SK-N-SH (cell line): ENCODE results near the gene KRT81. TPM values are rescaled to one million over a fixed set of nuclear protein-coding genes. Genes with fewer than 3 reads are reported as not detected.

Source experiments
- CTCF ChIA-PET: fragments of 300-600, 350-600 bp; formaldehyde crosslinking; extraction: SDS; loops from one replicate; lab custom pipeline; 2021; lab: Yijun Ruan, JAX
- POLR2A ChIA-PET: fragments of 350-600 bp; sonication (Branson Sonifier 250); formaldehyde crosslinking; extraction: SDS; loops from one replicate; lab custom pipeline; 2020; ENCODE audit warnings: antibody characterized with exemption, inconsistent platforms; lab: Yijun Ruan, JAX
- DNase-seq: peaks from one replicate; pipeline ENCODE4 v3.0.0; 2012
- H2AFZ ChIP-seq: fragments of 200-600 bp; sonication (generic); 2 replicates; pipeline ENCODE4 v1.8.1; 2016; ENCODE audit warnings: antibody characterized with exemption, mild to moderate bottlenecking, low read depth
- H3F3A ChIP-seq: fragments of 200-600 bp; sonication (generic); replicated peaks from 2 replicates; pipeline ENCODE3; 2016; ENCODE audit warnings: antibody characterized with exemption, mild to moderate bottlenecking; ENCODE audit not compliant: insufficient read depth
- H3K27ac ChIP-seq, 2 experiments: fragments of 200-500 bp in 1 of 2; fragments of 200-600 bp in 1 of 2; sonication (Bioruptor generic) in 1 of 2; sonication (generic), shearing (Covaris generic) in 1 of 2; 2 replicates each; pipeline versions ENCODE4 v1.5.1 to v1.6.1; 2014 to 2016; ENCODE audit warnings: low read depth in 2 of 2, inconsistent platforms in 1 of 2, low read length in 1 of 2, mild to moderate bottlenecking in 1 of 2, mixed read lengths in 1 of 2
- H3K27me3 ChIP-seq: fragments of 200-600 bp; sonication (generic), shearing (Covaris generic); 2 replicates; pipeline ENCODE4 v1.6.1; 2016; ENCODE audit warnings: mixed run types; ENCODE audit not compliant: insufficient read depth
- H3K36me3 ChIP-seq, 2 experiments: fragments of 200-500 bp in 1 of 2; fragments of 200-600 bp in 1 of 2; sonication (Bioruptor generic) in 1 of 2; sonication (generic) in 1 of 2; replicated peaks in 1 of 2; 2 replicates each; pipeline versions ENCODE3 to v1.5.1; 2014 to 2016; ENCODE audit warnings: low read length in 1 of 2, mild to moderate bottlenecking in 1 of 2; ENCODE audit not compliant: insufficient read depth in 2 of 2, control insufficient read depth in 1 of 2
- H3K4me1 ChIP-seq, 2 experiments: fragments of 200-500 bp in 1 of 2; fragments of 200-600 bp in 1 of 2; sonication (Bioruptor generic) in 1 of 2; sonication (generic), shearing (Covaris generic) in 1 of 2; 2 replicates each; pipeline versions ENCODE4 v1.5.1 to v1.6.1; 2014 to 2016; ENCODE audit warnings: low read depth in 1 of 2, low read length in 1 of 2, mixed run types in 1 of 2; ENCODE audit not compliant: insufficient read depth in 2 of 2, control insufficient read depth in 1 of 2
- H3K4me2 ChIP-seq: fragments of 200-600 bp; sonication (generic), shearing (Covaris generic); 2 replicates; pipeline ENCODE4 v1.6.1; 2017; ENCODE audit warnings: mixed run types
- H3K4me3 ChIP-seq, 2 experiments: fragments of 200-500 bp in 1 of 2; fragments of 200-600 bp in 1 of 2; sonication (Bioruptor generic) in 1 of 2; sonication (generic), shearing (Covaris generic) in 1 of 2; 2 replicates each; pipeline versions ENCODE4 v1.5.1 to v1.8.1; 2014 to 2016; ENCODE audit warnings: low read depth in 2 of 2, inconsistent platforms in 1 of 2, low read length in 1 of 2, mild to moderate bottlenecking in 1 of 2, mixed read lengths in 1 of 2, moderate library complexity in 1 of 2
- H3K79me2 ChIP-seq: fragments of 200-600 bp; sonication (generic); 2 replicates; pipeline ENCODE4 v1.8.1; 2017; ENCODE audit warnings: mild to moderate bottlenecking; ENCODE audit not compliant: insufficient read depth
- H3K9ac ChIP-seq: fragments of 200-600 bp; sonication (generic); 2 replicates; pipeline ENCODE4 v1.6.1; 2017; ENCODE audit warnings: mixed run types
- H3K9me2 ChIP-seq: fragments of 200-600 bp; sonication (generic); 2 replicates; pipeline ENCODE4 v1.6.1; 2017; ENCODE audit warnings: mixed run types
- H3K9me3 ChIP-seq: fragments of 200-600 bp; sonication (generic); 2 replicates; pipeline ENCODE4 v1.6.1; 2017; ENCODE audit warnings: mixed run types, mild to moderate bottlenecking, moderate library complexity
- H4K20me1 ChIP-seq: fragments of 200-600 bp; sonication (generic); 2 replicates; pipeline ENCODE4 v1.6.1; 2017; ENCODE audit warnings: mild to moderate bottlenecking, mixed run types; ENCODE audit not compliant: insufficient read depth
- CHD2 ChIP-seq: fragments of 150-350 bp; IDR thresholded peaks from 2 replicates; pipeline ENCODE4 v1.6.1; 2018; ENCODE audit warnings: low read length; ENCODE audit not compliant: partially characterized antibody
- EP300 ChIP-seq, 2 experiments: IDR thresholded peaks; 2 replicates each; pipeline versions ENCODE4 v1.4.0 to v1.6.1; 2012; ENCODE audit warnings: borderline replicate concordance in 1 of 2, low read depth in 1 of 2, low read length in 1 of 2
- EZH2phosphoT487 ChIP-seq: fragments of 200-600 bp; sonication (generic); IDR thresholded peaks from 2 replicates; pipeline ENCODE4 v1.6.1; 2017; ENCODE audit warnings: low read depth, mixed run types, mild to moderate bottlenecking, antibody characterized with exemption, moderate library complexity, borderline replicate concordance
- FOXJ3 ChIP-seq: sonication (generic); formaldehyde crosslinking; IDR thresholded peaks from 2 replicates; pipeline ENCODE4 v1.5.1; 2020; ENCODE audit warnings: mild to moderate bottlenecking, missing genetic modification reagents
- FOXM1 ChIP-seq: IDR thresholded peaks from 2 replicates; pipeline ENCODE4 v1.4.0; 2012; ENCODE audit warnings: low read depth, mild to moderate bottlenecking
- GABPA ChIP-seq: IDR thresholded peaks from 2 replicates; pipeline ENCODE4 v1.4.0; 2012; ENCODE audit warnings: low read depth, mild to moderate bottlenecking
- JUND ChIP-seq: IDR thresholded peaks from 2 replicates; pipeline ENCODE4 v1.4.0; 2012
- MAX ChIP-seq: IDR thresholded peaks from 2 replicates; pipeline ENCODE4 v1.4.0; 2012; ENCODE audit warnings: low read depth
- MXI1 ChIP-seq: IDR thresholded peaks from 2 replicates; pipeline ENCODE4 v1.6.1; 2012; ENCODE audit warnings: mild to moderate bottlenecking, low read depth, low read length, improper control_type of control experiment
- NFIC ChIP-seq: IDR thresholded peaks from 2 replicates; pipeline ENCODE4 v1.4.0; 2012; ENCODE audit warnings: borderline replicate concordance
- NRF1 ChIP-seq: IDR thresholded peaks from 2 replicates; pipeline ENCODE4 v1.6.1; 2012; ENCODE audit warnings: low read depth, mild to moderate bottlenecking, low read length
- POLR2AphosphoS5 ChIP-seq: IDR thresholded peaks from 2 replicates; pipeline ENCODE4 v1.6.1; 2012; ENCODE audit warnings: low read depth, low read length
- RCOR1 ChIP-seq: fragments of 150-350 bp; IDR thresholded peaks from 2 replicates; pipeline ENCODE4 v1.6.1; 2017; ENCODE audit warnings: antibody characterized with exemption, low read length
- RFX5 ChIP-seq: IDR thresholded peaks from 2 replicates; pipeline ENCODE4 v1.6.1; 2012; ENCODE audit warnings: mild to moderate bottlenecking, improper control_type of control experiment, low read length
- USF2 ChIP-seq: fragments of 150-350 bp; IDR thresholded peaks from 2 replicates; pipeline ENCODE4 v1.6.1; 2017; ENCODE audit warnings: antibody characterized with exemption, low read length, low read depth, borderline replicate concordance
- YY1 ChIP-seq: IDR thresholded peaks from 2 replicates; pipeline ENCODE4 v1.4.0; 2012; ENCODE audit warnings: low read depth, mild to moderate bottlenecking
- ZBTB33 ChIP-seq: IDR thresholded peaks from 2 replicates; pipeline ENCODE4 v1.4.0; 2012; ENCODE audit warnings: low read depth, borderline replicate concordance
- whole genome bisulfite sequencing: methylation state at CpG from one replicate; pipeline ENCODE4 v1.1.6; 2017; ENCODE audit warnings: low lambda C conversion rate; 5-methylcytosine and 5-hydroxymethylcytosine counted together
- polyA plus RNA-seq, 3 experiments: library from polyadenylated mRNA; depleted of rRNA; stranded (reverse); fragments of >200 nt; gene quantifications; 2 replicates each; pipeline ENCODE4 v1.2.3, GENCODE V29; 2012
- TF ChIP-seq, protein P1 (sequence below): IDR thresholded peaks from 2 replicates; pipeline ENCODE4 v1.4.0; 2012; ENCODE audit warnings: low read depth, borderline replicate concordance
- TF ChIP-seq, protein P2 (sequence below): IDR thresholded peaks from 2 replicates; pipeline ENCODE4; 2012

Gene KRT81
- polyA plus RNA-seq, 1 of the 3 experiments (the other 2 are of a cell fraction), result 1.9 TPM

DNA sequence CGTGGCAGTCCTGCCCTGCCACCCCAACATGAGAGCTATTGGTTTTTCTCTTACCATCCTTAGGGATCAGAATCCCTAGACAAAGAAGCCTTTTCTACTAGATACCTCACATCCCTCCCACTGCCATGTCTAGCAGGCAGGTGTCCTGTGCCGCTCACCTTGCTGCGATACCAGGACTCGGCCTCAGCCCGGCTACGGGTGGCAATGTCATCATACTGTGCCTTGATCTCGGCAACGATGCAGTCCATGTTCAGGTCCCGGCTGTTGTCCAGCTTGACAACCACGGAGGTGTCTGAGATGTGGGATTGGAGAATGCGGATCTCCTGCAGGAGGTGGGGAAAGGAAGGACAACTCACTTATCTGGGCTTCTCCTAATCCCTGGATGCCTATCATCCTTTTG lies 25.4 kb upstream of the KRT81 start:
- ChIA-PET CTCF (interaction anchor here (0.8 to 13.3 kb wide), 5 partner anchors 7 to 152 kb away, joined by 3 to 218 read pairs (median 3); partner anchors contain the start of gene KRT83), POLR2A (no interaction called here)
- H4K20me1 ChIP-seq, result no peaks in the 10 kb centered on the region
- DNase-seq, result no peak
- H3K79me2 ChIP-seq, result no peaks in the 10 kb centered on the region
- H2AFZ ChIP-seq, result no peak overlapping the region
- TF ChIP-seq YY1, result no peak
- WGBS, result 81% methylated on average over 9 of the region's 11 CpGs
- no peaks in the 10 kb centered on the region for H3K9me3 ChIP-seq
- H3K36me3 ChIP-seq, result no peaks in the 10 kb centered on the region
- no peak overlapping the region for H3K4me3 ChIP-seq
- no peak overlapping the region for H3K4me2 ChIP-seq
- H3K9ac ChIP-seq, result no peak overlapping the region
- no peak overlapping the region for H3K27ac ChIP-seq
- no peaks in the 10 kb centered on the region for H3F3A ChIP-seq
- no peaks in the 10 kb centered on the region; the same call in 1 of the 2 replicates for H3K27me3 ChIP-seq
- no peaks in the 10 kb centered on the region for H3K4me1 ChIP-seq
- no peaks in the 10 kb centered on the region for H3K9me2 ChIP-seq

DNA sequence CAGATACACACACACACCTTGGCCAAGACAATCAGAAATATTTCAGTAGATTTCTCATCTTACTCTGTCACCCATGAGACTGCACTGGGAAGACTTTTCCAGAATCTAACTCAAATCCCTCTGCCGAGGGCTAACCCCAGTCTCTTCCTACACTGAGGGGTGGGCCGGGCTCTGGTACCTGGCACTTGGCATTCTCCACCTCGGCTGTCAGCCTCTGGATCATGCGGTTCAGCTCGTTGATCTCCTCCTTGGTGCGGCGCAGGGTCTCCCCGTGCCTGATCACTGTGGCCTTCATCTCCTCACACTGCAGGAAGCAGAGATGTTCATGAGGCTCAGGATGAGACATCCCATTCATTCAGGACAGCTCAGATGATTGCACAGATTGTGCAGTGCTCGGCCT lies 25.0 kb upstream of the KRT81 start:
- no peaks in the 10 kb centered on the region for H3K36me3 ChIP-seq
- 84% methylated on average over 9 of the region's 9 CpGs for WGBS
- no peaks in the 10 kb centered on the region for H3K4me1 ChIP-seq
- no peak for TF ChIP-seq YY1
- no peak for TF ChIP-seq USF2
- TF ChIP-seq MXI1, result no peak
- no peak for TF ChIP-seq EZH2phosphoT487
- TF ChIP-seq JUND, result no peak
- no peak for TF ChIP-seq POLR2AphosphoS5
- no peak for TF ChIP-seq NFIC
- TF ChIP-seq RFX5, result no peak
- no peak for TF ChIP-seq MAX
- TF ChIP-seq CHD2, result no peak
- TF ChIP-seq GABPA, result no peak
- TF ChIP-seq, protein P1, sequence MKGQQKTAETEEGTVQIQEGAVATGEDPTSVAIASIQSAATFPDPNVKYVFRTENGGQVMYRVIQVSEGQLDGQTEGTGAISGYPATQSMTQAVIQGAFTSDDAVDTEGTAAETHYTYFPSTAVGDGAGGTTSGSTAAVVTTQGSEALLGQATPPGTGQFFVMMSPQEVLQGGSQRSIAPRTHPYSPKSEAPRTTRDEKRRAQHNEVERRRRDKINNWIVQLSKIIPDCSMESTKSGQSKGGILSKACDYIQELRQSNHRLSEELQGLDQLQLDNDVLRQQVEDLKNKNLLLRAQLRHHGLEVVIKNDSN, result no peak
- no peak for TF ChIP-seq RCOR1
- TF ChIP-seq, protein P2, sequence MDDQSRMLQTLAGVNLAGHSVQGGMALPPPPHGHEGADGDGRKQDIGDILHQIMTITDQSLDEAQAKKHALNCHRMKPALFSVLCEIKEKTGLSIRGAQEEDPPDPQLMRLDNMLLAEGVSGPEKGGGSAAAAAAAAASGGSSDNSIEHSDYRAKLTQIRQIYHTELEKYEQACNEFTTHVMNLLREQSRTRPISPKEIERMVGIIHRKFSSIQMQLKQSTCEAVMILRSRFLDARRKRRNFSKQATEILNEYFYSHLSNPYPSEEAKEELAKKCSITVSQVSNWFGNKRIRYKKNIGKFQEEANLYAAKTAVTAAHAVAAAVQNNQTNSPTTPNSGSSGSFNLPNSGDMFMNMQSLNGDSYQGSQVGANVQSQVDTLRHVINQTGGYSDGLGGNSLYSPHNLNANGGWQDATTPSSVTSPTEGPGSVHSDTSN, result no peak
- no peak for TF ChIP-seq EP300 (IDR thresholded peaks at IDR 0.05; ENCODE audit: borderline replicate concordance in 1 of 2, low read depth in 1 of 2, low read length in 1 of 2)
- TF ChIP-seq NRF1, result no peak
- TF ChIP-seq ZBTB33, result no peak
- TF ChIP-seq FOXM1, result no peak
- TF ChIP-seq FOXJ3 (CRISPR knock-in tag), result no peak
- TF ChIP-seq, all 33 proteins: peak for 0
- Histone ChIP-seq H3K79me2 (no peaks in the 10 kb centered on the region), H3K27ac (no peak overlapping the region), H3K9me2 (no peaks in the 10 kb centered on the region), H3K4me3 (no peak overlapping the region), H3F3A (no peaks in the 10 kb centered on the region), H3K9ac (no peak overlapping the region), H2AFZ (no peak overlapping the region), H3K27me3 (no peaks in the 10 kb centered on the region; the same call in 1 of the 2 replicates), H3K9me3 (no peaks in the 10 kb centered on the region), H3K4me2 (no peak overlapping the region), H4K20me1 (no peaks in the 10 kb centered on the region)
- no peak for DNase-seq
- ChIA-PET POLR2A (no interaction called here), CTCF (interaction anchor here (0.8 to 13.3 kb wide), 7 partner anchors 7 to 665 kb away, joined by 3 to 218 read pairs (median 3); partner anchors contain the start of gene KRT83)
